SJSA1 (cell line): ENCODE results near the gene PMEPA1. TPM values are rescaled to one million over a fixed set of nuclear protein-coding genes. Genes with fewer than 3 reads are reported as not detected.

Experiments
- DNase-seq, 2 experiments: peaks; one replicate each; pipeline ENCODE4 v3.0.0-alpha.2; 2015 to 2020; ENCODE audit warnings: low spot score in 2 of 2, low read depth in 1 of 2
- H3K27ac ChIP-seq: fragments of 250-450 bp; sonication (Bioruptor Pico); 2 replicates; pipeline ENCODE4 v1.5.1; 2020; ENCODE audit warnings: mild to moderate bottlenecking, moderate library complexity
- H3K27me3 ChIP-seq: fragments of 250-450 bp; sonication (Bioruptor Pico); replicated peaks from 2 replicates; pipeline ENCODE4 v1.5.1; 2020; ENCODE audit warnings: mild to moderate bottlenecking, moderate library complexity
- H3K36me3 ChIP-seq: fragments of 250-450 bp; sonication (Bioruptor Pico); 2 replicates; pipeline ENCODE4 v1.5.1; 2020; ENCODE audit warnings: mild to moderate bottlenecking
- H3K4me1 ChIP-seq: fragments of 250-450 bp; sonication (Bioruptor Pico); replicated peaks from 2 replicates; pipeline ENCODE4 v1.6.1; 2021; ENCODE audit warnings: mild to moderate bottlenecking
- H3K4me3 ChIP-seq: fragments of 250-450 bp; sonication (Bioruptor Pico); 2 replicates; pipeline ENCODE4 v1.5.1; 2020; ENCODE audit warnings: mild to moderate bottlenecking
- H3K9me3 ChIP-seq: fragments of 250-450 bp; sonication (Bioruptor Pico); replicated peaks from 2 replicates; pipeline ENCODE4 v1.5.1; 2020; ENCODE audit warnings: mild to moderate bottlenecking
- total RNA-seq: library from RNA; depleted of rRNA; stranded (reverse); fragments of >200 nt; shearing (Covaris generic); gene quantifications from 2 replicates; pipeline ENCODE4 v1.2.3, GENCODE V29; 2014

PMEPA1 gene
- total RNA-seq, 1 experiment from 2014 or later, result 13.9 TPM

DNA sequence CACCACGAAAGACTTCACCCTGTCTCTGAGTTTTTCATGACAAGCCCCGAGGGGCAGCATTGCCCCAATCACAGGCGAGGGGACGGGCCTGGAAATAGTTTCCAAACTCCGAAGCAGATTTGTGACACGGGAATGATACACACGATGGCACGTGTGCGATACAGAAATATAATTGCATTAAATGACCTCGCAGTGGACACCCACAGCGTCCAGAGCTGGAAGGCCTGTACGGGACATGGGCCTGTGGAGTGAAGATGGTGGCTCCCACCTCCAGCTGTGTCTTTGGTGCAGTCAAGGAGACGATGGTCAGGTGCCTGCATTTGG, 43.0 kb downstream of the PMEPA1 start:
- DNase-seq, result no peak
- no peaks in the 10 kb centered on the region for H3K36me3 ChIP-seq
- no peak overlapping the region for H3K27ac ChIP-seq
- H3K9me3 ChIP-seq, result no peaks in the 10 kb centered on the region
- no peaks in the 10 kb centered on the region for H3K27me3 ChIP-seq
- H3K4me1 ChIP-seq, result no peaks in the 10 kb centered on the region
- H3K4me3 ChIP-seq, result no peak overlapping the region

DNA sequence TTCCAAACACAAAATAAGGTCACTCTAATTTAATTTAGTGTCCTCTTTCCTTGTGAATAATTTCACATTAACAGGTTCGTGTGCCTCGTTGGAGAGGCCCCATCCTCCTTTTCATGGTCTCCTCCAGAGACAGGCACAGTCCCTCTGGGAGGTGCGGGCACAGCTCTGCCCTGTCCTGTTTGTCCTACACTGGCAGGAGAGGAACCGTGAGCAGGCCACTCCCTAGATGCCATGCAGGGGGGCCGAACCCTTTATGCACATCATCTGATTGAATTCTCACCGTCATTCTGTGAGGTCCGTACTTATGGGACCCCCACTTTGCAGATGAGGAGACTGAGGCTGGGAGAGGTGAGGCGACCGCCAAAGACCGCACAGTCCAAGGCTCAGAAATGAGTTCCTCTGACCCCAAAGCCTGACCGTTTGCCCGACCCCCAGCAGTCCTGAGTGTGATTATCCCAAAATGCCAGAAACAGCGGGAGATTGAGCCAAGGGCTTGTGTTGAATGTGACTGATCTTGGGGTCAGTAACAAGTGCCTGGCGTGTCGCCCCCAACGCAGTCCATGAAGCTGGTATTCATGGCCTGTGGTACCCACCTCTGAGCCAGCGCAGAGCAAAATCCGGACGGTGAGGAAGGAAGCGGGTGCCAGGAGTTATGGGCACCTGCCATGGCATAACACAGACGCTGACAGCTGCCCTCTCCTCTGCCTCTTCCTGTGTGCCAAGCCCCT, 43.5 kb downstream of the PMEPA1 start:
- H3K4me3 ChIP-seq, result no peak overlapping the region
- H3K9me3 ChIP-seq, result no peaks in the 10 kb centered on the region
- no peaks in the 10 kb centered on the region for H3K27me3 ChIP-seq
- no peak for DNase-seq
- no peaks in the 10 kb centered on the region for H3K4me1 ChIP-seq
- H3K36me3 ChIP-seq, result no peaks in the 10 kb centered on the region
- H3K27ac ChIP-seq, result no peak overlapping the region

DNA sequence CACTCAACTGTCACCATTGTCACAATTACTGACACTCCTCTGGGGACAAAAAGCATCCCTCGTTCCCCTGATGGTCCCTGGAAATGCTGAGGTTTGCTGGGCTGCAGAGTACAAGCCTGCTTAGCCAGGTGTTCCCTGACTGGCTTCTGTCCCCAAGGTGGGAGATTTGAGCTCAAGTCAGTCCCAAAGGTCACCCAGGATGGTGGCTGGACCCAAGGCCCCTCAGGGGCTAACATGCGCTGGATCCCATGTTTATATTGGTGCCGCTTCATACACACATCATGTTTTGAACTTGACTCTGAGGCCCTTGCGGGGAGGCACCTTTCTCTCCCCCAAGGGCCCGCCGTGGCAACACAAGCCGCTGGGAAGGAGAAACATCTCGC, 44.2 kb downstream of the PMEPA1 start:
- no peaks in the 10 kb centered on the region for H3K36me3 ChIP-seq
- H3K4me3 ChIP-seq, result no peak overlapping the region
- H3K27ac ChIP-seq, result no peak overlapping the region
- no peaks in the 10 kb centered on the region for H3K4me1 ChIP-seq
- DNase-seq, result no peak
- H3K9me3 ChIP-seq, result no peaks in the 10 kb centered on the region
- H3K27me3 ChIP-seq, result no peaks in the 10 kb centered on the region

DNA sequence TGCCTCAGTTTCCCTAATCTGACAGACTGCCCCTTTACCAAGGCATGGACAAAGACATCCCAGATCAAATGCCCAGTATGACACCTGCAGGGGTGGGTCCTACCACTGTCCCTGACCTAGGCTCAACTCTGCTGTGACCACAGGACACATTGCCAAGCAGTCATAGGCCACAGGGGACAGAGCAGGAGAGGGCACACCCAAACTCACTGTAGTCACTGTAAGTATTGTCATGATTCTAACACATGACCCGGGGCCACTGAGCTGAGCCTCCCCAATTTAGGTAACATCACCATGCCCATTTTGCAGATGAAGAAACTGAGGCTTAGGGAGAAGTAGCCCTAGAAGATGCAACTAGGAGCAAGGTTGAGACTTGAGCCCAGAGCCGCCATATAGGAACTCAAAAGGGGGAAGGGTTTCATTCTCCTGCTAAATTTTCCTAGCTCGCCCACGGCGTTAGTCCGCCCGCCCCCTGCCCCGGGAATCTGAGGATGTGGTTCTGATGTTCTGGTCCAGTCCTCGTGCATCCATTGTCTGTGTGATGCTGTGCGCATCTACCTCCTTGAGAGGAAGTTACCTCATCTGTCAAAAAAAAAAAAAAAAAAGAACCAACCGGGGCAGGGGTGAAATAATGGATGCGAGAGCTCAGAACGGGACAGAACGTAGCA, 44.8 kb downstream of the PMEPA1 start:
- Histone ChIP-seq H3K27ac (no peak overlapping the region), H3K36me3 (no peaks in the 10 kb centered on the region), H3K4me1 (no peaks in the 10 kb centered on the region), H3K4me3 (no peak overlapping the region), H3K27me3 (no peaks in the 10 kb centered on the region), H3K9me3 (no peaks in the 10 kb centered on the region)
- no peak for DNase-seq

DNA sequence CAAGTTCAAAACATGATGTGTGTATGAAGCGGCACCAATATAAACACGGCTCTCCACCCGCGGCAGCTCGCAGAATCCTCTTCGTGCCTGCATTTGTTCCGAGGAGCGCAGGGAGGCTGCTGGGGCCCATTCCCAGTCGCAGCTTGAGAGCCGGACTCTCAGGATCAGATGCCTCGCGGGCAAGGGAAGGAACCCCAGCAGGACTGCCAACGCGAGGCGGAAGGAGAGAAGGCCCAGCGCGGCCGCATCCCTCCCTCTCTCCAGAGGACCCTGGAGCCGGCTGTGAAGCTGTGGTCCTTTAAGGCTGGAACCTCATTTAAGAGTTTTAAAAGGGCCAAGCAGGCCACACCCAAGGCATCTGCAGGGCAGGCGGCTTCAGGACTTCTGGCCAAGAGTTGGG, 45.3 kb downstream of the PMEPA1 start:
- Histone ChIP-seq H3K4me3 (no peak overlapping the region), H3K9me3 (no peaks in the 10 kb centered on the region), H3K36me3 (no peaks in the 10 kb centered on the region), H3K4me1 (no peaks in the 10 kb centered on the region), H3K27me3 (no peaks in the 10 kb centered on the region), H3K27ac (no peak overlapping the region)
- DNase-seq, result no peak

DNA sequence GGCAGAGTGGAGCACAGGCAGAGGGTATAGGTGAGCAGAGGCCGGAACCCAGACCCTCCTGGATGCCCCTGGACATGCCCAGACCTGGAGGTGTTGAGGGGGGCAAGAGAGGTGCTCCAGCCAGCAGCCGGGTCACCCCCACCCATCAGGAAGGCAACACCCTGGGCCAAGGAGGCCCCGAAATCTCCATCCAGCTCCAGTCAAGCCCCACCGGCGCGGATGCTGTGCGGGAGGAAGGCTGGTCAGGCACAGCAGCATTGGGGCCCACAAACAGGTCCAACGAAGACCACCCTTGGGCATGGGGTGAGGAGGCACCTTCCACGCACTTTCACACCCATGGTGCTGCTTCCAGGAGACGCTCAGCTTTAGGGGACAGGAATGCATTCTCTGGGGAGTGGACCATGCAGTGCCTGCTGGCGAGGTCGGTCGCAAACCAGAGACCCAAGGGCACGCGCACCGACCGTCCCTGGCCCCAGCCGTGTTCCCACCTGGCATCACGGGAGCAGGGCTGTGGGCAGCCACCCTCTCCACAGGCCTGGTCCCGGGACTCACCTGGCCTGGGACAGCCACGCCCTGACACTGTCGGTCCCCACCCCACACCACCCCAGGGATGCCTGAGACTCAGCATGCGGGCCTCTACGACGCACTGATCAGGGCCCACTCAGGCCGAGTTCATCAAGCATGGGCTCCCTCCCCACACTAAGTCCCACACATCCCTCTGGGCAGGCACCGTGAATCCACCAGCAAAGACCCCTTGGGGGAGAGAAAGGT, 45.9 kb downstream of the PMEPA1 start:
- H3K27ac ChIP-seq, result no peak overlapping the region
- no peaks in the 10 kb centered on the region for H3K4me1 ChIP-seq
- H3K27me3 ChIP-seq, result no peaks in the 10 kb centered on the region
- H3K36me3 ChIP-seq, result no peaks in the 10 kb centered on the region
- no peak overlapping the region for H3K4me3 ChIP-seq
- H3K9me3 ChIP-seq, result no peaks in the 10 kb centered on the region
- no peak for DNase-seq

DNA sequence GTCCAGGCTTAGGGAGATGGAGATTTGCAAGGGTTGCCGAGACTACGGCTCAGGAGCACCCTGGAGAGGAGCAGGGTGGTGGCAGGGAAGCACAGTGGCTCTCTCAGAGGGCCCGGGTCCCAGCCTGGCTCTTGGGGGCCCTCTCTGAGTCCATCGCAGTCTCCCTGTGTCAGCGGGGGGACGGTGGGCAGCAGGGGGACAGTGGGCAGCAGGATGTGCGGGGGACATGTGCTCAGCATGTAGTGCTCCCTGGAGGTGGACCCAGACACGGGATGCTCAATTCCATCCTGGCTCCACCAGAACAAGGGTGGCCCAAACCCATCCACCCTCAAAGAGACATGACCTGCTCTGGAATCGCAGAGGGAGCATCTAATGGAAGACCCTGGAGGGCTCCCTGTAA, 46.6 kb downstream of the PMEPA1 start:
- Histone ChIP-seq H3K36me3 (0 out of 2 replicates have a peak, but pooled peaks cover 2% of the 10 kb centered on the region), H3K27me3 (no peaks in the 10 kb centered on the region), H3K27ac (no peak overlapping the region), H3K4me3 (no peak overlapping the region), H3K9me3 (no peaks in the 10 kb centered on the region), H3K4me1 (no peaks in the 10 kb centered on the region)
- DNase-seq, result no peak

DNA sequence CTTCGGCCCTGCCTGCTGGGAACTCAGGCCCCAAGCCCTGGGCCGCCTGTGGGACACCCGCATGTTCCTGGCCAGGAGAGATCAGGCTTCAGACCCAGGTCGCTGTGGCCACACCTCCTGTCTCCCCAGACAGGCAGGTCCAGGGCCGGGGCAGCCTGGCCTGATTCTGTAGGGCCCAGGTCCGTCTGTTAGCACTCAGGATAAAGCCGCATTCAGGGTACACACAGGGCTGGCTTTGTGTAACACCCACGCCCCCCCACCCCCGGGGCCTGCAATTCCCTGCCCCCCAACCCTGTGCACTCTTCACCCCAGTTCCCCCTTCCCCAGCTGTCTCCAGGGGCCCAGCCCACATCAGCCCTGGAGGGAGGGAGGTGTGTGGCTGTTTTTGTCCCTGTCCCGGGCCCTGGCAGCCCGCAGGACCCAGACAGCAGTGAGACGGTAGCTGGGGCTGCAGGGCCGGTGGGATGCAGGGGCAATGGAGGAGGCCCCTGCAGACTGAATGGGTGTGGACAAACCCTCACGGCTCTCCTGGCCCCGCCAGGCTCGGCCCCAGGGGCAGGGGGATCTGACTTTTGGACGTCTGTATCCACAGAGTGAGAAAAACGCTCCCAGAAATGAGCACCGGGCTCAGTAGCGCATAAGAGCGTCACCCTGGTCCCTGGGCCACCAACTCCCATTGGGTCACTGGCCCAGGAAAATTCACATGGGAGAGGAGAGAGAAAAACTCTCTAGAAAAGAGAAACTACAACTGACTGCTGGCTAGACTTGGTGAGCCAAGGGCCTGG, 47.2 kb downstream of the PMEPA1 start:
- no peak overlapping the region for H3K4me3 ChIP-seq
- H3K27me3 ChIP-seq, result no peaks in the 10 kb centered on the region
- no peak for DNase-seq
- 0 out of 2 replicates have a peak, but pooled peaks cover 5% of the 10 kb centered on the region for H3K36me3 ChIP-seq
- no peaks in the 10 kb centered on the region for H3K4me1 ChIP-seq
- no peaks in the 10 kb centered on the region for H3K9me3 ChIP-seq
- no peak overlapping the region for H3K27ac ChIP-seq

DNA sequence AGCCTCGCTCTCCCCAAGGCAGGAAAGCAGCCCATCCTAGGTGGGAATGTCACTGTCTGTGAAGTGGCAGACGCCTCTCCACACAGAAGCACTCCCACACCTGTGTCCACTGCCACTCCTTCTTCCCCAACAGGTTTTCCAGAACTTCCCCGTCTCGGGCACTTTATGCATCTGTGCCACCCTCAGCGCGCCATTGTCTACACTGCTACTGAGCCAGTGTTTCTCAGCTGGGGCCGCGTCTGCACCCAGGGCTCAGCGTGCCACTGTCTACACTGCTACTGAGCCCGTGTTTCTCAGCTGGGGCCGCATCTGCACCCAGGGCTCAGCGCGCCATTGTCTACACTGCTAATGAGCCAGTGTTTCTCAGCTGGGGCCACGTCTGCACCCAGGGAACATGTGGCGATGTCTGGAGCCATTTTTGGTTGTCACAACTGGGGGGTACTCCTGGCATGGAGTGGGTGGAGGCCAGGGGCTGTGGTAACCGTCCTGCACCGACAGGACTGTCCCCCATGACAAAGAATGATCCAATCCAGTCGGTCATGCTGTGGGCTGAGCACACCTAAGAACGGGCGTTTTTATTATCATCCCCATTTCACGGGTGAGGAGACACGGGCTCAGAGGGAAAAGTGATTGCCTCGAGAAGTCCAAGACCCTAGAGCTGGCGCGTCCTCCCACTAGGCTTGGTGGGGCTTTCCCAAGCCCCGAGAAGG, 47.9 kb downstream of the PMEPA1 start:
- H3K27me3 ChIP-seq, result no peaks in the 10 kb centered on the region
- H3K27ac ChIP-seq, result no peak overlapping the region
- H3K4me1 ChIP-seq, result no peaks in the 10 kb centered on the region
- no peak overlapping the region for H3K4me3 ChIP-seq
- DNase-seq, result no peak
- 0 out of 2 replicates have a peak, but pooled peaks cover 5% of the 10 kb centered on the region for H3K36me3 ChIP-seq
- H3K9me3 ChIP-seq, result no peaks in the 10 kb centered on the region

DNA sequence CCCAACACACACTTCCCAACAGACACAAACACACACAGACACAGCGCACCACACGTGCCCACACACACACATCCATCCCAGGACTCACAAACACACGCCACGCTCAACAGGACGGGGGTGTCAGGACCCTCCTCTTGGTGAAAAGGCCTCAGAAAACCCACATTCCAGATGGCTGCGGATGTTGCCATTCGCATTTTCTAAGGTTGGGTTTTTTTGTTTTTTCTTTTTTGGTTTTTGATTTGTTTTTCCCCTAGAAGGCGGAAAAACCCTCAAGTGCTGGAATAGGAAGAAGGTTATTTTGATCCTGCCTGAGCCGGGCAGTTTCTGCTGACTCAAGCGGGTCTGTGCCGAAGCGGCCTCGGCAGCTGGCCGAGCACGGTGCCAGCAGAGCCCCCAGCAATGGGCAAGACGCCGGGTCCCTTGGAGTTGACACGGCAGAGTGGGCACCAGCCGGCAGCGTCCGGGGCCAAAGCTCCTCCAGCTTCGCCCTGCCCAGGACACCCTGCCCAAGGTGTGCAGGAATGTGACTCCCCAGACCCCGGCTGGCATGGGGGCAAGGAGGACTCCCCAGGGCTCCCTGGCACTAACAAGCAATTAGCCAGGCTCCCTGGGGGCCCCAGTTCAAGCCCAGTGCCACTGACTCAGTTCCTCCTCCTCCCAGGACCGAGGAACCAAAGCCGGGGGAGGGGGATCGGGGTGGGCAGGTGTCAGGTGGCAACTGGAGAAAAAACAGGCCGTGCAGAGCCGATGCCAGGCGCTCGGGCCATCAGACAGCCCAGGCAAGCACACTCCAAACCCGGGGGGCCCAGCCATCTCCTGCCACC, 48.7 kb downstream of the PMEPA1 start:
- no peak for DNase-seq
- no peaks in the 10 kb centered on the region for H3K9me3 ChIP-seq
- no peaks in the 10 kb centered on the region for H3K4me1 ChIP-seq
- no peaks in the 10 kb centered on the region for H3K27me3 ChIP-seq
- 0 out of 2 replicates have a peak, but pooled peaks cover 5% of the 10 kb centered on the region for H3K36me3 ChIP-seq
- H3K4me3 ChIP-seq, result no peak overlapping the region
- H3K27ac ChIP-seq, result no peak overlapping the region

DNA sequence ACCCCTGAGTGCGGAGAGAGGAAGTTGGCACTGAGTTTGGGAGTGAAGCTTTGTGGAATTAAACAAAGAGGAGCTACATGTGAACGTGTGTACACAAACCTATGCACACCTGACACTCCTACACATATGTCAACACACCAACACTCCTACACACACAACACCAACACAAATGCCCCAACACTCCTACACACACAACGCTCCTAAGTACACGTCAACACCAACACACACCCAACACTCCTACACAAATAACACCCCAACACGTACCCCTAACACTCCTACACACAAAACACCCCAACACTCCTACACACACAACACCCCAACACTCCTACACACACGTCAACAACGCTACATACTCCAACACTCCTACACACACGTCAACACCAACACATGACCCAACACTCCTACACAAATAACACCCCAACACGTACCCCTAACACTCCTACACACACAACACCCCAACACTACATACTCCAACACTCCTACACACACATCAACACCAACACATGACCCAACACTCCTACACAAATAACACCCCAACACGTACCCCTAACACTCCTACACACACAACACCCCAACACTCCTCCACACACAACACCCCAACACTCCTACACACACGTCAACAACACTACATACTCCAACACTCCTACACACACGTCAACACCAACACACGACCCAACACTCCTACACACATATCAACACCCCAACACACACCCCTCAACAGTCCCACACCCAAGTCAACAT, 49.5 kb downstream of the PMEPA1 start:
- H3K27ac ChIP-seq, result no peak overlapping the region
- DNase-seq, result no peak
- no peak overlapping the region for H3K4me3 ChIP-seq
- H3K27me3 ChIP-seq, result no peaks in the 10 kb centered on the region
- H3K9me3 ChIP-seq, result no peaks in the 10 kb centered on the region
- 0 out of 2 replicates have a peak, but pooled peaks cover 5% of the 10 kb centered on the region for H3K36me3 ChIP-seq
- no peaks in the 10 kb centered on the region for H3K4me1 ChIP-seq
